Ishikawa (cell line): ENCODE data around the gene C11orf21.

Source experiments
- CREB1 ChIP-seq: IDR thresholded peaks from 2 replicates; pipeline ENCODE4 v1.6.1; 2012; ENCODE audit warnings: low read depth
- EGR1 ChIP-seq: IDR thresholded peaks from 2 replicates; pipeline ENCODE4 v1.6.1; 2012
- EP300 ChIP-seq: IDR thresholded peaks from 2 replicates; pipeline ENCODE4 v1.6.1; 2012; ENCODE audit warnings: borderline replicate concordance
- FOXM1 ChIP-seq: IDR thresholded peaks from 2 replicates; pipeline ENCODE4 v1.6.1; 2012; ENCODE audit warnings: low read depth, borderline replicate concordance
- NFIC ChIP-seq: IDR thresholded peaks from 2 replicates; pipeline ENCODE4 v1.6.1; 2012
- RAD21 ChIP-seq: IDR thresholded peaks from 2 replicates; pipeline ENCODE4 v1.6.1; 2012; ENCODE audit warnings: low read depth
- TAF1 ChIP-seq: IDR thresholded peaks from 2 replicates; pipeline ENCODE4 v1.6.1; 2012; ENCODE audit warnings: low read depth, mild to moderate bottlenecking
- TEAD4 ChIP-seq: IDR thresholded peaks from 2 replicates; pipeline ENCODE4 v1.6.1; 2012
- TF ChIP-seq, protein P1 (sequence below): IDR thresholded peaks from 2 replicates; pipeline ENCODE4 v1.6.1; 2012; ENCODE audit warnings: low read depth, mild to moderate bottlenecking
- TF ChIP-seq, protein P2 (sequence below): IDR thresholded peaks from 2 replicates; pipeline ENCODE4 v1.6.1; 2012

DNA sequence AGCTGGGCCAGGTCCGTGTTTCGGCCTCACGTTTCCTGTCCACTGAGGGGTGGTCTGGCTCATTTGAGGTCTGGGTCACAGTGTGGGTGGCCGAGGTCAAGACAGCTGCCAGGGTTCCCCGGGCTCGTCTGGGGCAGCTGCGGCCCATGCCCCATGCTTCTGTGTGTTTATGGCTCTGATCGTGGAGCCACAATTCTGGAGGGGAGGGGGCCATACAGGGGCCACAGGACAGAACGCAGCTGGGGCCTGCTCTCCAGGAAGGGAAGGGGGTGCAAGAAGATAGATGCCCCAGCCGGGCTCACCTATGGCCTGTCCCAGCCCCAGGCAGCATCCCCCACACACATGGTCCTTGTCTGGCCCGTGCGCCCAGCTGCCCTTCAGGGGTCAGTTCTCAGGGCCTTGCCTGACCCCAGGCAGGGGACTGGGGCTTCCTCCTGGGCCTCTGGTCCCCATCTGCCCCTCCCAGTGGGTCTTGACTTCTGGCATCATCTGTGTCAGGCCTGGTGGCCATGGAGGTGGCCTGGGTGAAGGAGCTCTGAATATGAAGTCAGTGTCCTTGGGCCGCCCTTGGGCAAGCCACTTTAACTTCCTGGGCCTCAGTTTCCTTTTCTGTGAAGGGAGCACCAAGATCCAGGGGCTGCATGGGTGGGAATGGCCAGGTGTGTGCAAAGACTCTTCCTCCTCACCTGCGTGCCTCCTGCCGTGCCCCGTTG lies 8.5 kb upstream of the C11orf21 start:
- no peak for TF ChIP-seq RAD21
- TF ChIP-seq CREB1: no peak
- TF ChIP-seq, protein P1, sequence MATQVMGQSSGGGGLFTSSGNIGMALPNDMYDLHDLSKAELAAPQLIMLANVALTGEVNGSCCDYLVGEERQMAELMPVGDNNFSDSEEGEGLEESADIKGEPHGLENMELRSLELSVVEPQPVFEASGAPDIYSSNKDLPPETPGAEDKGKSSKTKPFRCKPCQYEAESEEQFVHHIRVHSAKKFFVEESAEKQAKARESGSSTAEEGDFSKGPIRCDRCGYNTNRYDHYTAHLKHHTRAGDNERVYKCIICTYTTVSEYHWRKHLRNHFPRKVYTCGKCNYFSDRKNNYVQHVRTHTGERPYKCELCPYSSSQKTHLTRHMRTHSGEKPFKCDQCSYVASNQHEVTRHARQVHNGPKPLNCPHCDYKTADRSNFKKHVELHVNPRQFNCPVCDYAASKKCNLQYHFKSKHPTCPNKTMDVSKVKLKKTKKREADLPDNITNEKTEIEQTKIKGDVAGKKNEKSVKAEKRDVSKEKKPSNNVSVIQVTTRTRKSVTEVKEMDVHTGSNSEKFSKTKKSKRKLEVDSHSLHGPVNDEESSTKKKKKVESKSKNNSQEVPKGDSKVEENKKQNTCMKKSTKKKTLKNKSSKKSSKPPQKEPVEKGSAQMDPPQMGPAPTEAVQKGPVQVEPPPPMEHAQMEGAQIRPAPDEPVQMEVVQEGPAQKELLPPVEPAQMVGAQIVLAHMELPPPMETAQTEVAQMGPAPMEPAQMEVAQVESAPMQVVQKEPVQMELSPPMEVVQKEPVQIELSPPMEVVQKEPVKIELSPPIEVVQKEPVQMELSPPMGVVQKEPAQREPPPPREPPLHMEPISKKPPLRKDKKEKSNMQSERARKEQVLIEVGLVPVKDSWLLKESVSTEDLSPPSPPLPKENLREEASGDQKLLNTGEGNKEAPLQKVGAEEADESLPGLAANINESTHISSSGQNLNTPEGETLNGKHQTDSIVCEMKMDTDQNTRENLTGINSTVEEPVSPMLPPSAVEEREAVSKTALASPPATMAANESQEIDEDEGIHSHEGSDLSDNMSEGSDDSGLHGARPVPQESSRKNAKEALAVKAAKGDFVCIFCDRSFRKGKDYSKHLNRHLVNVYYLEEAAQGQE: no peak
- no peak for TF ChIP-seq EP300
- TF ChIP-seq, protein P2, sequence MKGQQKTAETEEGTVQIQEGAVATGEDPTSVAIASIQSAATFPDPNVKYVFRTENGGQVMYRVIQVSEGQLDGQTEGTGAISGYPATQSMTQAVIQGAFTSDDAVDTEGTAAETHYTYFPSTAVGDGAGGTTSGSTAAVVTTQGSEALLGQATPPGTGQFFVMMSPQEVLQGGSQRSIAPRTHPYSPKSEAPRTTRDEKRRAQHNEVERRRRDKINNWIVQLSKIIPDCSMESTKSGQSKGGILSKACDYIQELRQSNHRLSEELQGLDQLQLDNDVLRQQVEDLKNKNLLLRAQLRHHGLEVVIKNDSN: no peak
- TF ChIP-seq TEAD4: no peak
- no peak for TF ChIP-seq NFIC
- no peak for TF ChIP-seq EGR1
- TF ChIP-seq TAF1: no peak
- no peak for TF ChIP-seq FOXM1
